Stimulated activated CD8-positive, alpha-beta memory T cell treated with anti-CD3 and anti-CD28 coated beads, Interleukin-4, amount 100 ng/mL, for 24 hours (primary cell): ENCODE measurements around the gene CROCC.
"Not testable (repeated sequence)": the region's sequence is repeated elsewhere in the genome, so short reads cannot be mapped to it uniquely, and the experiment has no call there.

Experiments used
- DNase-seq: peaks from one replicate; pipeline ENCODE4 v3.0.0-alpha.2; 2020; ENCODE audit warnings: low read depth

CROCC gene

DNA sequence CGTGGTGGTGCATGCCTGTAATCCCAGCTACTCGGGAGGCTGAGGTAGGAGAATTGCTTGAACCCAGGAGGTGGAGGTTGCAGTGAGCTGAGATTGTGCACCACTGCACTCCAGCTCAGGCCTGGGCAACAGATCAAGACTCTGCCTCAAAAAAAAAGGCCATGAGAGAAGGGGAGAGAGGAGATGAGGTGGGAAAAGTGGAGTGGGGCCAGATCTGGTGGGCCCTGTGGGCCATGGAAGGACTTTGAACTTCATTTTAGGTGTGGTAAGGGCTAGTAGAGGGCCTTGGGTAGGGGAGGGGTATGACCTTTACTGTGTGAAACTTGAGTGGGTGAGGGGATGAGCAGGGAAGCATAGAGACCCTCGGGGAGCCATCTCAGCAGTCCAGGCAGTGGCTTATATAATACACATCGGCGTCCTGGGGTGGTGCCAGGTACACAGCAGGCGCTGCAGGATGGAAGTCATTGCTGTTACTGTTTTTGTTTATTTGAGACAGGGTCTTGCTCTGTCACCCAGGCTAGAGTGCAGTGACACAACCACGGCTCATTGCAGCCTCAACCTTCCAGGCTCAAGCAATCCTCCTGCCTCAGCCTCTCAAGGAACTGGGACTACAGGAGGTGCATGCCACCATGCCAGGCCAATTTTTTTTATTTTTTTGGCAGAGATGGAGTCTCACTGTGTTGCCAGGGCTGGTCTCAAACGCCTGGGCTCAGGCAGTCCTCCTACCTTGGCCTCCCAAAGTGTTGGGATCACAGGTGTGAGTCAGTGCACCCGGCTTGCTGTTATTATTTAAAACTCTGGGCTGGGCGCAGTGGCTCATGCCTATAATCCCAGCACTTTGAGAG is 5.5 kb upstream of the CROCC start:
- DNase-seq = not testable (repeated sequence)

GRCh38 chr1:16918371-16918770 is 3.4 kb upstream of the CROCC start:
- DNase-seq = no peak

DNA sequence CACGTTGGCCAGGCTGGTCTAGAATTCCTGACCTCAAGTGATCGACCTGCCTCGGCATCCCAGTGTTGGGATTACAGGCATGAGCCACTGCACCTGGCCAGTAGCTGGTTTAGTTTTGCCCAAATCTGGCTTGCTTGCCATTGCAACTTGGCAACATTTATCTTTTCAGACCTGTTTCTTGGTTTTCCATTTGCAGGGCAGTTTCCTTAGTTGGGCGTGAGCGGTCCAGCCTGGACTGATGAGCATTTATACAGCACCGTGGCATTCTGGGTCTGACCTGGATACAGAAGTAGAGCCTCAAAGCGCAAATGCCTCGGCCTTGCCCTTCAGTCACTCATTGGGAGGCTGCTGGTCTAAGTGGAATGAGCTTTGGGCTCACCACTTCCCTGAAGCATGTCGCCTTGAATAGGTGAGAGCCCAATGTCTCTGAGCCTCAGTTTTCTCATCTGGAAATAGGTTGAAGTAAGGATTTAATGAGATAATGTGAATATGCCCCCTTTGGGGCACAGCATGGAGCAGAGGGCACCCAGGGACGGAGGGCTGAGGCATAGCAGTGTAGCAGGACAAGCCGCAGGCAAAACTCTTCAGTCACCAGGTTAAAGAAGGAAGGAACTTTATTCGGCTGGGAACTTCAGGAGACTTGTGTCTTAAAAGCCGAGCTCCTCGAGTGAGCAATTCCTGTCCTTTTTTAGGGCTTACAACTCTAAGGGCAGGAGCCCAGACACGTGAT is 2.6 kb upstream of the CROCC start:
- not testable (repeated sequence) for DNase-seq

DNA sequence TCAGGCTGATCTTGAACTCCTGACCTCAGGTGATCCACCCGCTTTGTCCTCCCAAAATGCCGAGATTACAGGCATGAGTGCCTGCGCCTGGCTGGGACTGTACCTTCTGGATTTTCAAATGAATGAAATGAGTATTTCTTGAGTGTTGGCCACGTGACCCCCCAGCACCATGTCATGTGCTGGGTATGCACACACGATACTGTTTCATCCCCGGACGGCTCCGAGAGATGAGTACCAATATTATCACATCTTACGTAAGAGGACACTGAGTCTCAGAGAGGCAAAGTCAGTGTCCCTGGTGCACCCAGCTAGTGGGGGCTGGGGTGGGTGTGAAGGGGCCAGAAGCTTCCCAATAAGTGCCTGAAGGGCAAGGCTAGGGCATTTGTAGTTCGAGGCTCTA is 780 bp upstream of the CROCC start:
- no peak for DNase-seq

DNA sequence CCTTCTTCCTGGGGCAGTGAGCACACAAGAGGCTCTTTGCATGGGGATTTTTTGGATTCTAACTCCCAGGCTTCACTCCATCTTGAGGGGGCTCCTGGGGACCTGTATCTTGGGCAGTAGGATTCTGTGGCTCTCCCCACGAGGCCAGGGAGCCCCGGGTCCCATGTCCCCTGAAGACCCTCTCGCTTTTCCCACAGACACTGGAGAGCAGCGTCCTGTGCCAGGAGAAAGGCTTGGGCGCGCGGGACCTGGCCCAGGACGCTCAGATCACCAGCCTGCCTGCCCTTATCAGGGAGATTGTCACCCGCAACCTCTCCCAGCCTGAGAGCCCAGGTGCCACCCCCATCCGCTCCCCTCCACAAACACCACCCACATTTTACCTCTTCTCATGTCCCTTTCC is 735 bp downstream of the CROCC start:
- no peak for DNase-seq

- no peak for DNase-seq
Measured at GRCh38 chr1:16922885-16923431, 1.2 kb downstream of the CROCC start.

- no peak for DNase-seq
Measured at GRCh38 chr1:16924216-16924918, 2.6 kb downstream of the CROCC start.

DNA sequence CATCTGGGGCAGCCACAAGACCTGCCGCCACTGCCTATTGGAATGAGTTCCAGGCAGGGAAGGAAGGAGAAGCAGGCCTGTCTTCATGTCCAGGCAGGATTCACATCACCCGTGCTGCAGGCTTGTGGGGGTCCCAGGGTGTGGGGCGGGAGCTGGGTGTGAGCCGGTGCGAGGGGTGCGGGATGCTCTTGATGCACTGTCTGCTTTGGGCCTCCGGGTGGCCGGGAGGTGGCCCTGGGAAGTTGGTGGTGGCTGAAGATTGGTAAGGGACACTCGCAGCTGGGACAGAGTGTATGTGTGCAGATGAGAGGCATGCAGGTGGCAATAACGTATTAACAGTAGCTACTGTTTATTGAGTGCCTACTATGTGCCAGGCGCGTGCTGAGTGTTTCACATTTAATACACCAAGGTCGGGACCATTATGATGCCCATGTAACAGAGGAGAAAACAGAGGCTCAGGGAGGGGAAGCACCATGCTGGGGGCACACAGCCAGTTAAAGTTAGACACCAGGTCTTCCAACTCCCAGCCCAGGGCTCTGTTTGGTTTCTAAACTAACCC is 3.3 kb downstream of the CROCC start:
- DNase-seq = no peak

GRCh38 chr1:16925635-16926490 is 4.1 kb downstream of the CROCC start:
- no peak for DNase-seq

- DNase-seq = no peak
Measured at GRCh38 chr1:16926491-16927073, 4.9 kb downstream of the CROCC start.

GRCh38 chr1:16927256-16927655 is 5.5 kb downstream of the CROCC start:
- DNase-seq = no peak

DNA sequence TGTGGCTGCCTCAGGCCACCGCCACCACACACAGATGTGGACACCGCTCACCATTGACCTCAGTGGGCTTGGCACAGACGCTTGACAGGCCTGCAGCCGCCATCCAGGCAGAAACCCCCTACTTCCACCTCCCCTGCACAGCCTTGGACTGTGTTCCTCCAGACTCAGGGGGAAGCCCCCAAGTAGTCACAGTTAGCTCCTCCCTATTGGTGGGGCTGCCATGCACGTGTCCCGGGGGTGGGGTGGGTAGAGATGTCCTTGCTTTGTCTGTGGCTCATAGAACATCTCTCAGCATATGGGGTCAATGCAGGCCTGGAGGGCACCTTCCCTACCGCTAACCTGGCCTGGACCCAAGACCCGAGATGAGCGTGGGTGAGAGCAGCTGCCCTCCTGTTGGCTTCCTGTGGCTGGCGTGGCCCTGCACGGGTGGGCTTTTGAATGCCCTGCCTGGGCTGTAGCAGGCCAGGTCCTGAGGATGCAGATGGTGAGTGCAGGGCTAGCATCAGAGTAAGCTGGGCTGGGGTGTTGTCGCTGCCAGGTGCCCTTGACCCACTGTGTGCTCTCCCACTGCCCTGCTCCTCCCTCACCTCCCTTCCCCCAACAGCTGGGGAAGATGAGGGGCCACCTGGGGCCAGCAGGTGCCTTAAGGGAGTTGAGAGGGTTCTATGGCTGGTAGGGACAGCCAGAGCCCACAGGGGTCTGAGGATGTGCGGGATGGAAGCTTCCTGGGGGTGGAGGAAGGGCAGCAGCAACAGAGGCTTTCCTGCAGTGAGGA is 6.2 kb downstream of the CROCC start:
- DNase-seq = no peak

DNA sequence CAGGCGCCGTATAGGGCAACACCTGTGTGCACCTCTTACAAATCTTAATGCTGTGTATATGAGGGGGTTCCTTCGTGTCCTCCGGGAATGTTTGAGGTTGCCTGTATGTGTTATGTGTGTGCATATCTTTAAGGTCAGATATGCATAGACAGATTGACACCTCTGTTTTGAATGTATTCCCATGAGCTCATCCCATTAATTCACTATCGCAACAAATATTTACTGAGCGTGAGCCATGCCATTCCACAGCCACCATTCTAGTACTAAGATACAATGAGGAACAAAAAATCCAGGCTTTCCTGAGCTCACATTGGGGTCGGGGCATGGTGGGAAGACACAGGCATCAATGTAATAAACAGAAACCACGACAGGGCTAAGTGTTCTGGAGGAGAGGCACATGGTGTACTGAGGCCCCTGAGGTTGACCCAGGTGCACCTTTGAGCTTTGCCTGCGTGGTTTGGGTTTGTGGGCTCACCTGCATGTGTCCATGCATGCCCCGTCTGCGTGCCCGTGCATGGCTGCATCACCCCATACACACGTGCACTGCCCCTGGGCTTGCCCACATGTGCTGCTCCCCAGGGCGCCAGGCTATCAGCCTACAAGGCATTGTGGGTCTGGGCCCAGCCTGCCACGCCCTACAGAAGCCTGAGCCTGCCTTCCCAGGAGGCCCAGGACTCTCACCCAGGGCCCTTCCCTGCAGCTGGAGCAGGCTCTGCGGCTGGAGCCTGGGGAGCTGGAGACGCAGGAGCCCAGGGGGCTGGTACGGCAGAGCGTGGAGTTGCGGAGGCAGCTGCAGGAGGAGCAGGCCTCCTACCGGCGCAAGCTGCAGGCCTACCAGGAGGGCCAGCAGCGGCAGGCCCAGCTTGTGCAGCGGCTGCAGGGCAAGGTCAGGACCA is 7.7 kb downstream of the CROCC start:
- DNase-seq = not testable (repeated sequence)

GRCh38 chr1:16931206-16931934 is 9.6 kb downstream of the CROCC start:
- DNase-seq = not testable (repeated sequence)

DNA sequence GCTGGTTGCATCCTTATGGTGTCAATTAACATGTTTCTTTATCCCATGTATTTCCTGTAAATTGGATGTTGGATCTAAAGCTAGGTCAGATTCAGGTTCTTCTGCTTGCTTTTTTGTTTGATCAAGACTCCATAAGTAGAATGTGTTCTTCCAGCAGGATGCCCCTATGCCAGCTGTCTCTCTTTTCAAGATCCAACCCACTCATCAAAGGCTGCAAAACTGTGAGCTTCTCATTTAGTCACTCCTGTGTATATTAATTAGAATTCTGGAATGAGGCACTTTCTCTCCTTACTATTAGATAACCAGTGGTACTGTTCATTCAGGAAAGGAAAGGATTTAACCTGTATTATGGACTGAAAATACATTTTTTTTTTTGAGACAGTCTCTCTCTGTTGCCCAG is 12.2 kb downstream of the CROCC start:
- not testable (repeated sequence) for DNase-seq

- not testable (repeated sequence) for DNase-seq
Measured at GRCh38 chr1:16936580-16936979, 14.8 kb downstream of the CROCC start.

DNA sequence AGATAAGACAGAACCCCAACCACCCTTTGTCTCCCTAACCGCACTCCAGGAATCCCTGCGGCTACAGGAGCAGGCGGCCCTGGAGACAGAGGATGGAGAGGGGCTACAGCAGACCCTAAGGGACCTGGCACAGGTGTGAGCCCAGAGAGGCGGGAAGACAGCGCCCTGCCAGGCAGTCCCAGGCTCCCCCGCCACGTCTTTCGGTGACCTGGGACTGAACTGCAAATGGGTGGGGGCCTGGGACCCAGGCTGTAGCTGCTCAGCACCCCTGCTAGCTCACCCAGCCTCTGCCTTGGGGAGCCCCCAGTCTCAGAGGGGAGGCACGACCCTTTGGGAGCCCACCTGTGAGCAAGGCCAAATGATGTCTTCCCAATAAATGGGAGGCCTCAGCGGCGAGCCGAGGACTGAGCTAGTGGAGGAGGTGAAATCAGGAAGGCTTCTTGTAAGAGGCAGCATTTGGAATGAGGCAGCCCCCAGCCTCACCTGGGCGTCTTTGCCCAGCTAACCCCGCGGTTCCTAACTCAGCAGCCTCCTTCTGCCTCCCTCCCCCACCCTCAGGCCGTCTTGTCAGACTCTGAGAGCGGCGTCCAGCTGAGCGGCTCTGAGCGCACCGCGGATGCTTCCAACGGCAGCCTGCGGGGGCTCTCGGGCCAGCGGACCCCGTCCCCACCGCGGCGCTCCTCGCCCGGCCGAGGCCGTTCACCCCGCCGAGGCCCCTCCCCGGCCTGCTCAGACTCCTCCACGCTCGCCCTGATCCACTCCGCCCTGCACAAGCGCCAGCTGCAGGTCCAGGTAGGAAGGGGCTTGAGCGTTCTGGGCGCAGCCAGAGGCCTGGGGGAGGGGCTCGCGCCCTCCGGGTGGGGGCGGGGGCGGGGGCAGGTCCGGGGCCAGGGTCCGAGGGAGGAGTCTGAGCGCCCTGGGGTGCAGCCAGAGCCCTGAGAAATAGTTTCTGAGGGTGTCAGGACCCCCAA is 16.9 kb downstream of the CROCC start:
- DNase-seq = no peak
